ENCODE results near the gene ALG1. TPM values are rescaled to one million over a fixed set of nuclear protein-coding genes. Genes with fewer than 3 reads are reported as not detected.
A peak's percentile ranks its signal among the peaks of the same experiment; 100 is the strongest.

The ALG1 gene
- total RNA-seq (2016; rRNA removed; fragmentation: Illumina TruSeq; extraction: Trizol) (39.6 and 75.6 TPM in 2 replicates), polyA plus RNA-seq (2011; rRNA removed) (43.3 and 51.5 TPM in 2 replicates), polyA minus RNA-seq (2011; rRNA and poly(A)+ RNA removed; ENCODE audit: low replicate concordance) (135 and 161 TPM in 2 replicates), Bru-seq, nascent RNA (percentile 64 among the genes with signal in this experiment), BruChase-seq, experiment 1, labeled RNA remaining after a 6-hour chase (percentile 67 among the genes with signal in this experiment), BruChase-seq, experiment 2, labeled RNA remaining after a 2-hour chase (percentile 62 among the genes with signal in this experiment)
- total RNA-seq (2016; cell fraction: cytosol; rRNA removed; fragmentation: Illumina TruSeq; extraction: Trizol; ENCODE audit: low read depth), result 7.6 and 8.9 TPM in 2 replicates
- 38.5 and 76.0 TPM in 2 replicates for total RNA-seq (2016; cell fraction: insoluble cytoplasmic fraction; rRNA removed; fragmentation: Illumina TruSeq; extraction: Trizol)
- total RNA-seq (2016; cell fraction: membrane; rRNA removed; fragmentation: Illumina TruSeq; extraction: Trizol), result 14.3 and 16.3 TPM in 2 replicates
- total RNA-seq (2016; cell fraction: nucleus; rRNA removed; fragmentation: Illumina TruSeq; extraction: Trizol), result 78.0 and 84.8 TPM in 2 replicates
- polyA plus RNA-seq (2011; cell fraction: cytosol; rRNA removed), result 46.0 and 52.0 TPM in 2 replicates
- polyA plus RNA-seq (2011; cell fraction: nucleus; rRNA removed), result 37.8 and 40.2 TPM in 2 replicates
- polyA plus RNA-seq (2012), result 25.7 and 31.5 TPM in 2 replicates
- 6.3 and 6.5 TPM in 2 replicates for polyA plus RNA-seq (2016; cell fraction: cytosol; fragmentation: Illumina TruSeq; extraction: Trizol; ENCODE audit: low read depth)
- 36.3 and 37.9 TPM in 2 replicates for polyA plus RNA-seq (2016; cell fraction: insoluble cytoplasmic fraction; fragmentation: Illumina TruSeq; extraction: Trizol; ENCODE audit: low read depth)
- polyA plus RNA-seq (2016; cell fraction: membrane; fragmentation: Illumina TruSeq; extraction: Trizol; ENCODE audit: low read depth), result 10.1 and 11.8 TPM in 2 replicates
- polyA plus RNA-seq (2016; cell fraction: nucleus; fragmentation: Illumina TruSeq; extraction: Trizol; ENCODE audit: insufficient read depth, low read depth), result 104 and 109 TPM in 2 replicates
- polyA minus RNA-seq (2011; cell fraction: cytosol; rRNA and poly(A)+ RNA removed), result 28.6 and 36.3 TPM in 2 replicates
- polyA minus RNA-seq (2011; cell fraction: nucleus; rRNA and poly(A)+ RNA removed), result 50.0 and 65.8 TPM in 2 replicates
- long read RNA-seq, experiment 1, transcript ALG1-201 (13 exons, 2,132 nt), result major isoform, 152 of 190 reads
- long read RNA-seq, experiment 1, partial matches to known transcripts, result 7 of 190 reads
- long read RNA-seq, experiment 1, other reads (novel, unspliced or antisense), result 31 of 190 reads
- long read RNA-seq, experiment 2, transcript ALG1-201 (13 exons, 2,132 nt), result major isoform, 88 of 150 reads
- long read RNA-seq, experiment 2, partial matches to known transcripts, result 23 of 150 reads
- long read RNA-seq, experiment 2, other reads (novel, unspliced or antisense), result 39 of 150 reads

- peak within 1 kb of the TSS; percentile 85 for H3K9ac ChIP-seq (ENCODE audit: insufficient read depth, low read depth, low read length)
- no peaks in the 10 kb centered on the region for H4K20me1 ChIP-seq (ENCODE audit: insufficient read depth, low read length)
- CTCF ChIA-PET (ENCODE audit: low intra/inter-chr PET ratio, low total read pairs), result no interaction called here
- WGBS (ENCODE audit: low lambda C conversion rate), result under 1% methylated on average over 34 of the region's 53 CpGs
- no peaks in the 10 kb centered on the region for H3K9me3 ChIP-seq (ENCODE audit: low read length)
- in situ Hi-C loops (cut with HindIII; ENCODE audit: extremely low pct_ligation_motif_present, low pct_unique_long_range_greater_than_20kb), result no loop called here
- H3K27ac ChIP-seq (ENCODE audit: extremely low read length, insufficient read depth, low read length), result peak within 1 kb of the TSS; percentile 70
- no peaks in the 10 kb centered on the region; a peak in 1 of 5 replicates for H3K27me3 ChIP-seq (ENCODE audit: control insufficient read depth in 1 of 2, insufficient read depth in 2 of 2, low read length in 2 of 2)
- POLR2A ChIA-PET, result interaction anchor here (0.8 to 2.2 kb wide), 13 partner anchors 13 to 165 kb away, joined by 3 to 15 read pairs (median 4); partner anchors contain the start of genes NAGPA and SEC14L5
- intact Hi-C loops (cut with micrococcal nuclease; ENCODE audit: unreplicated experiment), result loop anchor here (5.0 kb wide), 2 partner anchors 35 to 115 kb away; partner anchors contain the start of gene SEC14L5
- DNase-seq (ENCODE audit: low spot score) (peak; percentile 83), ATAC-seq (peak; percentile 90), FAIRE-seq (peak; percentile 42)
- H3K79me2 ChIP-seq (ENCODE audit: insufficient read depth, low read length), result peaks cover 26% of the 10 kb centered on the region
- peak within 1 kb of the TSS; percentile 73 for H2AFZ ChIP-seq (ENCODE audit: low read length)
- peak within 1 kb of the TSS; percentile 79 to 89 (median 82) for H3K4me3 ChIP-seq (replicated peaks in 1 of 3; ENCODE audit: insufficient read depth in 1 of 3, low read depth in 2 of 3, low read length in 3 of 3)
- peak within 1 kb of the TSS; percentile 95 for H3K4me2 ChIP-seq (ENCODE audit: low read depth, low read length)
- peaks cover 17 to 32% of the 10 kb centered on the region in 2 experiments for H3K36me3 ChIP-seq (replicated peaks in 1 of 2; ENCODE audit: control insufficient read depth in 1 of 2, insufficient read depth in 2 of 2, low read length in 2 of 2)
- TSS peak; percentile 68 for BruUV-seq (replicated peaks)
- H3K4me1 ChIP-seq (ENCODE audit: insufficient read depth, low read length), result peaks cover 23% of the 10 kb centered on the region
- TF ChIP-seq ZNF317 (CRISPR knock-in tag; IDR thresholded peaks at IDR 0.05) (peak; percentile 82), ZNF263 (CRISPR knock-in tag; IDR thresholded peaks at IDR 0.05) (peak; percentile 87), ZMAT5 (CRISPR knock-in tag; IDR thresholded peaks at IDR 0.05; ENCODE audit: borderline replicate concordance, low read depth) (no peak), PHF21A (CRISPR knock-in tag; IDR thresholded peaks at IDR 0.05) (peak; percentile 73; the same call in 1 of the 2 replicates), BCL3 (CRISPR knock-in tag; IDR thresholded peaks at IDR 0.05) (peak; percentile 95), ZNF576 (CRISPR knock-in tag; IDR thresholded peaks at IDR 0.05) (peak; percentile 84; the same call in 1 of the 2 replicates), ZNF574 (CRISPR knock-in tag; IDR thresholded peaks at IDR 0.05) (peak; percentile 91), AHR (CRISPR knock-in tag; IDR thresholded peaks at IDR 0.05) (peak; percentile 97; the same call in 1 of the 2 replicates), TEF (CRISPR knock-in tag; IDR thresholded peaks at IDR 0.05) (no peak; the same call in 1 of the 2 replicates), FOSL1 (CRISPR knock-in tag; IDR thresholded peaks at IDR 0.05; ENCODE audit: borderline replicate concordance) (no peak), ZC3H4 (CRISPR knock-in tag; IDR thresholded peaks at IDR 0.05; ENCODE audit: borderline replicate concordance) (peak; percentile 27; the same call in 1 of the 2 replicates)
Measured at GRCh38 chr16:5071681-5072333, at the start of gene ALG1. Gene ALG1 (plus strand): TSS chr16:5071843. CDS start chr16:5071850, 7 bp downstream.
